ENCODE results near the gene GON7. TPM values are rescaled to one million over a fixed set of nuclear protein-coding genes. Genes with fewer than 3 reads are reported as not detected.
"Not testable (repeated sequence)": the region's sequence is repeated elsewhere in the genome, so short reads cannot be mapped to it uniquely, and the experiment has no call there.

Gene GON7
- total and polyA plus RNA-seq, 4 experiments from 2014 or later = 11.6 to 28.8 (median 17.9) TPM

GRCh38 chr14:93234798-93235197 is 27.9 kb upstream of the GON7 start:
- Histone ChIP-seq H3K27me3 (ENCODE audit: insufficient read depth, low read length) (no peaks in the 10 kb centered on the region), H3K4me1 (ENCODE audit: insufficient read depth, low read length) (peaks cover 10% of the 10 kb centered on the region), H3K9me3 (ENCODE audit: control insufficient read depth in 1 of 2, low read length in 2 of 2) (no peaks in the 10 kb centered on the region), H3K4me3 (ENCODE audit: low read length in 2 of 2) (no peak overlapping the region), H3K27ac (ENCODE audit: low read depth, low read length) (no peak overlapping the region), H3K36me3 (ENCODE audit: insufficient read depth, low read length) (no peaks in the 10 kb centered on the region)
- ChIA-PET POLR2A (ENCODE audit: partially characterized antibody) (no interaction called here), CTCF (ENCODE audit: partially characterized antibody) (interaction anchor here (0.6 to 1.0 kb wide), 2 partner anchors 15 to 70 kb away, joined by 3 read pairs; no protein-coding TSS in a partner anchor)
- H3K36me3 Mint-ChIP-seq = peaks cover 4% of the 10 kb centered on the region in 2 donors
- no peak for DNase-seq
- H3K9me3 Mint-ChIP-seq = no peaks in the 10 kb centered on the region
- peaks cover 0 to 7% of the 10 kb centered on the region in 2 donors for H3K27me3 Mint-ChIP-seq
- no peak overlapping the region for H3K27ac Mint-ChIP-seq
- intact Hi-C loops (cut with micrococcal nuclease) = loop anchor here (10.0 kb wide), 1 partner anchor 660 kb away; no protein-coding TSS in a partner anchor
- no peak overlapping the region for H3K4me3 Mint-ChIP-seq
- peaks cover 11 to 28% (median 16%) of the 10 kb centered on the region in 4 donors for H3K4me1 Mint-ChIP-seq

GRCh38 chr14:93233078-93233477 is 26.2 kb upstream of the GON7 start:
- not testable (repeated sequence) for H3K27me3 ChIP-seq (ENCODE audit: insufficient read depth, low read length); H3K4me3 Mint-ChIP-seq; H3K27ac ChIP-seq (ENCODE audit: low read depth, low read length); H3K9me3 ChIP-seq (ENCODE audit: control insufficient read depth in 1 of 2, low read length in 2 of 2); H3K4me3 ChIP-seq (ENCODE audit: low read length in 2 of 2); H3K4me1 ChIP-seq (ENCODE audit: insufficient read depth, low read length); H3K36me3 ChIP-seq (ENCODE audit: insufficient read depth, low read length); H3K27me3 Mint-ChIP-seq; H3K9me3 Mint-ChIP-seq; DNase-seq
- H3K4me1 Mint-ChIP-seq = peaks cover 11 to 28% (median 16%) of the 10 kb centered on the region in 4 donors
- H3K36me3 Mint-ChIP-seq = peaks cover 9 to 11% of the 10 kb centered on the region in 2 donors
- CTCF ChIA-PET (ENCODE audit: partially characterized antibody) = interaction anchor here (1.2 kb wide), 1 partner anchor 94 kb away, joined by 4 read pairs; no protein-coding TSS in a partner anchor
- POLR2A ChIA-PET (ENCODE audit: partially characterized antibody) = interaction anchor here (0.6 kb wide), 1 partner anchor 38 kb away, joined by 3 read pairs; no protein-coding TSS in a partner anchor
- intact Hi-C loops (cut with micrococcal nuclease) = loop anchor here (10.0 kb wide), 1 partner anchor 662 kb away; no protein-coding TSS in a partner anchor
- peak overlapping the region in 1 of 7 donors; percentile 14 for H3K27ac Mint-ChIP-seq

DNA sequence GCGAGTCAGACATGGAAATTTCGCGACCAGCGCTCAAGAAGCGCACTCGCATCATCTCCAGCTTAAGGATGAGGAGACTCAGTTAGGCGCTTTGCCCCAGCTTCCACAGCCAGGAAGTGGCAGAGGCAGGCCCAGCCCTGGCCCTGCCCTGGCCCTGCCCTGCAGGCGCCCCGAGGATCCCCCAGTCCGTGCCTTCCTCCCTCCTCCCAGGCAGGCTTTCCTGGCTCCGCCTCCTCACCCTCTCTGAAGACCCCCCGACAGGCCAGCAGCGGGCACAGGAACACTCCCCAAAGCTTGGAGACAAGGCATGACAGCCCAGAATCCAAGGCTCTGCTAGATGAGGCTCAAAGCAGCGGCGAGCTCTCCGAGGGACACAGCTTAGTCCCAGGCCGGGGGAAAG is 25.3 kb upstream of the GON7 start:
- Histone ChIP-seq H3K36me3 (ENCODE audit: insufficient read depth, low read length) (peaks cover 14% of the 10 kb centered on the region), H3K27ac (ENCODE audit: low read depth, low read length) (no peak overlapping the region), H3K27me3 (ENCODE audit: insufficient read depth, low read length) (no peaks in the 10 kb centered on the region), H3K4me1 (ENCODE audit: insufficient read depth, low read length) (peaks cover 10% of the 10 kb centered on the region), H3K9me3 (ENCODE audit: control insufficient read depth in 1 of 2, low read length in 2 of 2) (no peaks in the 10 kb centered on the region), H3K4me3 (ENCODE audit: low read length in 2 of 2) (no peak overlapping the region)
- POLR2A ChIA-PET (ENCODE audit: partially characterized antibody) = no interaction called here
- DNase-seq = no peak
- peaks cover 0 to 7% of the 10 kb centered on the region in 2 donors for H3K27me3 Mint-ChIP-seq
- intact Hi-C loops (cut with micrococcal nuclease) = loop anchor here (10.0 kb wide), 1 partner anchor 663 kb away; no protein-coding TSS in a partner anchor
- CTCF ChIA-PET (ENCODE audit: partially characterized antibody) = interaction anchor here (1.2 kb wide), 1 partner anchor 93 kb away, joined by 4 read pairs; no protein-coding TSS in a partner anchor
- peaks cover 18 to 21% of the 10 kb centered on the region in 2 donors for H3K36me3 Mint-ChIP-seq
- no peaks in the 10 kb centered on the region for H3K9me3 Mint-ChIP-seq
- H3K4me1 Mint-ChIP-seq = peaks cover 11 to 28% (median 15%) of the 10 kb centered on the region in 4 donors
- H3K4me3 Mint-ChIP-seq = peak overlapping the region in 3 of 8 donors; percentile 66 to 69 (median 68)
- H3K27ac Mint-ChIP-seq = no peak overlapping the region

DNA sequence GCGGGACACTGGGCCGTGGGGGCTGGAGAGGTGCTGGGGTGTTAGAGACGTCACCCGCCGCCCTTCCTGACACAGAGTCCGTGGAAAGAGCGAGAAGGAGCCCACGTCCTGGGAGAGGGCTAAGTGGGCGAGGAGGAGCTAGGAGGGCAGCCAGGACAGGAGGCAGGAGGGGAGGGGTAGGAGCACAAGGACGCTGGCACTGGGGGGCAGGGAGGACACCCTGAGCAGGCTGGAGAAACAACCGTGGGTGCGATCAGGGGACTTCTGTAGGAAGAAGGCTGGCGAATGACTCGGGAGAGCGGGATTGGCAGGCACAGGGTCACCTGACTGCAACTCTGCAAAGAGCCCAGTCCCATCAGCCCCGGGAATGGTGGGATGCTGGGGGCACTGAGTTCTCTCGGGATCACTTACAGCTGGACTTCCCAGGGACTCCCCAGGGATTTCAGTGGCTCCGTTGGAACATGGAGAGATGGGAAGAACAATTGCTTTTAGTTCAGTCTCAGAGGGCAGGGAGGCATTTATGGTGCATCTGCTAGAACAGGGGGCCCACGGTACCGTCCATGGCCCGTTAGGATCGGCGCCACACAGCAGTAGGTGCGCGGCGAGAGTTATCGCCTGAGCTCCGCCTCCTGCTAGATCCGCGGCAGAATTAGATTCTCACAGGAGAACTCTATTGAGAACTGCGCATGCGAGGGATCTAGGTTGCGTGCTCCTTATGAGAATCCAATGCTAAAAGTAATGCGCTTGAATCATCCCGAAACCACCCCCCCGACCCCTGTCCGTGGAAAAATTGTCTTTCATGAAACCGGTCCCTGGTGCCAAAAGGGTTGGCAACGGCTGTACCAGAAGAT is 24.5 kb upstream of the GON7 start:
- H3K27me3 ChIP-seq (ENCODE audit: insufficient read depth, low read length) = no peaks in the 10 kb centered on the region
- Mint-ChIP-seq H3K36me3 (peaks cover 24 to 26% of the 10 kb centered on the region in 2 donors), H3K27ac (peak overlapping the region in 3 of 7 donors; percentile 4 to 36 (median 22)), H3K4me1 (peaks cover 11 to 28% (median 15%) of the 10 kb centered on the region in 4 donors), H3K9me3 (no peaks in the 10 kb centered on the region), H3K4me3 (peak overlapping the region; percentile 24 to 75 (median 68)), H3K27me3 (peaks cover 0 to 7% of the 10 kb centered on the region in 2 donors)
- POLR2A ChIA-PET (ENCODE audit: partially characterized antibody) = interaction anchor here (0.7 kb wide), 1 partner anchor 47 kb away, joined by 3 read pairs; the partner anchor contains the start of genes LYSET and MOAP1
- CTCF ChIA-PET (ENCODE audit: partially characterized antibody) = no interaction called here
- intact Hi-C loops (cut with micrococcal nuclease) = loop anchor here (10.0 kb wide), 1 partner anchor 663 kb away; no protein-coding TSS in a partner anchor
- DNase-seq = no peak
- no peak overlapping the region for H3K4me3 ChIP-seq (ENCODE audit: low read length in 2 of 2)
- H3K4me1 ChIP-seq (ENCODE audit: insufficient read depth, low read length) = peaks cover 10% of the 10 kb centered on the region
- H3K36me3 ChIP-seq (ENCODE audit: insufficient read depth, low read length) = peaks cover 18% of the 10 kb centered on the region
- H3K27ac ChIP-seq (ENCODE audit: low read depth, low read length) = no peak overlapping the region
- no peaks in the 10 kb centered on the region for H3K9me3 ChIP-seq (ENCODE audit: control insufficient read depth in 1 of 2, low read length in 2 of 2)

DNA sequence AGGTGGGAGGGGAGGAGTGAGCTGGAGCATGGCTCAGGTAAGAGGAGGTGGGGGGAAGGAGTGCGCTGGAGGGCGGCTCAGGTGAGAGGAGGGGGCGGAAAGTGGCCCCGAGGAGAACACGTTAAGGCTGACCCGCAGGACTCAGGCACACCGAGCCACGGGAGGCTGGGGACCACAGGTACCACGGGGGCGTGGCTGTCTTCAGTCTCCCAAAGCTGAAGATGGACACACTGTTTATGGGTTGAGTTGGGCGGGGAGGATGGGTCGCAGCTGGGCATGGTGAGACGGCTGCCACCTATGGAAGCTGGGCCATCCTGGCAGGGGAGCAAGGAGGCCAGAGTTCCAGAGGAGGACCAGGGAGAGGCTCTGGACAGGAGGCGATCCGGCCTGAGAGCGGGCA is 23.7 kb upstream of the GON7 start:
- intact Hi-C loops (cut with micrococcal nuclease) = loop anchor here (10.0 kb wide), 1 partner anchor 664 kb away; no protein-coding TSS in a partner anchor
- Mint-ChIP-seq H3K4me1 (peaks cover 11 to 28% (median 15%) of the 10 kb centered on the region in 4 donors), H3K4me3 (peak overlapping the region in 5 of 8 donors; percentile 9 to 75 (median 67)), H3K36me3 (peaks cover 28 to 34% of the 10 kb centered on the region in 2 donors), H3K27me3 (peaks cover 0 to 7% of the 10 kb centered on the region in 2 donors), H3K9me3 (no peaks in the 10 kb centered on the region), H3K27ac (no peak overlapping the region)
- Histone ChIP-seq H3K4me1 (ENCODE audit: insufficient read depth, low read length) (peaks cover 10% of the 10 kb centered on the region), H3K4me3 (ENCODE audit: low read length in 2 of 2) (no peak overlapping the region), H3K36me3 (ENCODE audit: insufficient read depth, low read length) (peaks cover 24% of the 10 kb centered on the region), H3K27ac (ENCODE audit: low read depth, low read length) (no peak overlapping the region), H3K27me3 (ENCODE audit: insufficient read depth, low read length) (no peaks in the 10 kb centered on the region), H3K9me3 (ENCODE audit: control insufficient read depth in 1 of 2, low read length in 2 of 2) (no peaks in the 10 kb centered on the region)
- POLR2A ChIA-PET (ENCODE audit: partially characterized antibody) = no interaction called here
- DNase-seq = no peak
- CTCF ChIA-PET (ENCODE audit: partially characterized antibody) = no interaction called here

GRCh38 chr14:93228550-93228949 is 21.7 kb upstream of the GON7 start:
- intact Hi-C loops (cut with micrococcal nuclease) = no loop called here
- Mint-ChIP-seq H3K27me3 (peaks cover 0 to 5% of the 10 kb centered on the region in 2 donors), H3K4me3 (no peak overlapping the region), H3K9me3 (no peaks in the 10 kb centered on the region), H3K27ac (no peak overlapping the region), H3K36me3 (peaks cover 38 to 43% of the 10 kb centered on the region in 2 donors), H3K4me1 (peaks cover 10 to 19% (median 15%) of the 10 kb centered on the region in 4 donors)
- ChIA-PET CTCF (ENCODE audit: partially characterized antibody) (no interaction called here), POLR2A (ENCODE audit: partially characterized antibody) (no interaction called here)
- Histone ChIP-seq H3K36me3 (ENCODE audit: insufficient read depth, low read length) (peaks cover 24% of the 10 kb centered on the region), H3K4me1 (ENCODE audit: insufficient read depth, low read length) (peaks cover 10% of the 10 kb centered on the region), H3K9me3 (ENCODE audit: control insufficient read depth in 1 of 2, low read length in 2 of 2) (no peaks in the 10 kb centered on the region), H3K4me3 (ENCODE audit: low read length in 2 of 2) (no peak overlapping the region), H3K27ac (ENCODE audit: low read depth, low read length) (no peak overlapping the region), H3K27me3 (ENCODE audit: insufficient read depth, low read length) (no peaks in the 10 kb centered on the region)
- no peak for DNase-seq

- POLR2A ChIA-PET (ENCODE audit: partially characterized antibody) = no interaction called here
Measured at GRCh38 chr14:93223565-93223964, 16.7 kb upstream of the GON7 start.

More at GRCh38 chr14:93223565-93223964, 16.7 kb upstream of the GON7 start:
- intact Hi-C loops (cut with micrococcal nuclease) = no loop called here
- no peak overlapping the region for H3K27ac ChIP-seq (ENCODE audit: low read depth, low read length)
- Mint-ChIP-seq H3K27me3 (no peaks in the 10 kb centered on the region), H3K9me3 (no peaks in the 10 kb centered on the region), H3K36me3 (peaks cover 53 to 59% of the 10 kb centered on the region in 2 donors), H3K4me1 (no peaks in the 10 kb centered on the region), H3K27ac (peak overlapping the region in 1 of 7 donors; percentile 47), H3K4me3 (no peak overlapping the region)
- no peaks in the 10 kb centered on the region for H3K4me1 ChIP-seq (ENCODE audit: insufficient read depth, low read length)
- H3K36me3 ChIP-seq (ENCODE audit: insufficient read depth, low read length) = peaks cover 29% of the 10 kb centered on the region
- no peaks in the 10 kb centered on the region for H3K9me3 ChIP-seq (ENCODE audit: control insufficient read depth in 1 of 2, low read length in 2 of 2)
- H3K4me3 ChIP-seq (ENCODE audit: low read length in 2 of 2) = no peak overlapping the region
- H3K27me3 ChIP-seq (ENCODE audit: insufficient read depth, low read length) = no peaks in the 10 kb centered on the region
- DNase-seq = no peak
- CTCF ChIA-PET (ENCODE audit: partially characterized antibody) = interaction anchor here (1.2 kb wide), 1 partner anchor 91 kb away, joined by 3 read pairs; no protein-coding TSS in a partner anchor

Measured in CD4-positive, alpha-beta memory T cell (primary cell).